Activated T-cell treated with anti-CD3 and anti-CD28 coated beads for 1 hour (primary cell): ENCODE results near the gene SERTM2.

Experiments used
- DNase-seq: peaks from one replicate; pipeline ENCODE4 v3.0.0-alpha.2; 2020; ENCODE audit warnings: low read depth

The SERTM2 gene

DNA sequence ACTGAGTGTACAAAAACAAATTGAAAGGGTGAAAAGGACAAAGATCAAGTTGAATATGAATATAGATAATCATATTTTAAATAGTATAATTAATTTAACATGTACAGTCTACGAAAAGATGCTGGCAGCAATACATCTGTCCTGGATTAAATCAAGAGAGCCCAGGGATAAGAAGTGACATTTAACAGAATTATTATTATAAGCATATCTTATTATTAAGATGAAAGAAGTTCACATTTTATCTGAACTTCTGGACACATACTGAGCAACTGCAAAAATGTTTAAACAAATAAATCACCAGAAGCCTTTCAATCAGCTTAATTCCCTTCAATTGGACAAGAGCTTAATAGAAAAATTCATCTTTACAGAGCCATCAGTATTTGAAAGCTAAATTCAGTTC, 50.4 kb downstream of the SERTM2 start:
- no peak for DNase-seq

DNA sequence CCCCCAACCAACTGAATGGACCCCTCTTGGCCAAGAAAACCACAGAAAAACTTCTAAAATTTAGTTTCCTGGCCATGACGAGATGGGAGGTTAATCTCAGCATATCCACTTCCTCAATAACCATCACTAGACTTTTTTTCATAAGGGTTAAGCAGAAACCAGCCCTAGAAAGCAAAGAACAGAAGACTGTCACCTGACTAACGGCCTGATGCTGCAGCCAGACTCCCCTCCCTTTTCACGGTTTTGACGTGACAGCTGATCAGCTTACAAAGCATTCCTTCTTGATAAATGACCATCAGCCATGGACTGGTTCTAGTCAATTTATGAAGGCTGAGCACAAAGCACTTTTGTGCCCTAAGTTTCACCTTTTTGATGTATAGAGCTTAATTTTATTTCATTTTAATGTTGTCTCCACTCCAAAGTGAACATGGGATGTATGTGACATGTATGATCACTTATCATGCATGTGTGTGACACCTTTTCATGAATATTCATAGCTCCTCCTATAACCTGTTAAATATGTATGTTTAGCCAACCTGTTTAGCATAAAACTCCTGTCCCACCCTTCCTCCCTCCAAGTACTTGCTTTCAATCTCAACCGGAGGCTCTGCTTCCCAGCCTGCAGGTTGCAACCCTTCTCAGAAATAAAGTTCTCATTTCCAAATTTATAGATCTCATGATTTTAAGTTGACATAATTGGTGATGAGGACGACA, 56.3 kb downstream of the SERTM2 start:
- DNase-seq: no peak

DNA sequence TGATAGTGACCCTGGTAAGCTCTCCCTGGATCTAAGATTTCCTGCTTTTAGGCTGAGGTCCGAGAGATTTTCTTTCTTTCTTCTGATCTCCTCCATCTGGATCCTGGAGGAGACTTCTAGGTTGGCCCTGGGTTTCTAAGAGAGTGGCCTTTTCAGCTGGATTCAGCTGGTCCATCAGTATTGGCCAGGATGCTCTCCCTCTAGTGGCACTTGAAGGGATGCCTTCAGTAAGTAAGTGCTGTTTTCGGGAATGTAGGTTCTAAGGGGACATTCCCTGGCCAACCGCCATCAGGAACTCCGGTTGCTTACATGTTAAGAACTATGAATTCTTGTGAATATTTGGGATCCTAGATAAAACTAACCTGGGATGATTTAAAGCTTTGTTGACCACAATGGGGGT, 56.9 kb downstream of the SERTM2 start:
- no peak for DNase-seq

DNA sequence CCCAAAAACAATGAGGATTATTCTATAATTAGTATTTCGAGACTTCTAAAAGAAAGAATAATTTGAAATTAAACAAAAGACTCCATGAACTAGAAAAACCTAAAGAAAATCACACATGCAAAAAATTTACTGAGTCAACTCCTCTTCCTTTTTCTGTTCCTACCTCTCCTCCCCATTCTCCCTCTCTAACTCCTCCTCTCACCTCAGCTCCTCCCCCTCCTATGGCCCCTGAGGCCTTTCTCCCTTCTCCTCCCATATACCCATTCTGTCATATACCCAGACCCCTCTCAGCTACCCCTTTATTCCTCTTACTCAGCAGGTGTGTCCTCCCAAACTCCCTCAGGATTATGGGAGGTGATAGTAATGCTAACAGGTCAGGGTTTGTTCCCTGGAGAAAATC, 57.4 kb downstream of the SERTM2 start:
- no peak for DNase-seq
